KMS-11 (cell line): ENCODE measurements around the gene MYOZ1.

Source experiments
- H2AFZ ChIP-seq: fragments of 200-600 bp; sonication (generic); 2 replicates; pipeline ENCODE4 v1.6.1; 2016; ENCODE audit warnings: antibody characterized with exemption, mixed run types, low read depth
- H3K27ac ChIP-seq: fragments of 200-600 bp; sonication (generic); 2 replicates; pipeline ENCODE4 v1.6.1; 2016; ENCODE audit warnings: mild to moderate bottlenecking, mixed run types
- H3K27me3 ChIP-seq: fragments of 200-600 bp; sonication (generic); 2 replicates; pipeline ENCODE4 v1.6.1; 2017; ENCODE audit warnings: mild to moderate bottlenecking, low read depth, mixed run types, moderate library complexity; ENCODE audit not compliant: insufficient read depth
- H3K36me3 ChIP-seq: fragments of 200-600 bp; sonication (generic); 2 replicates; pipeline ENCODE4 v1.6.1; 2017; ENCODE audit warnings: mild to moderate bottlenecking, mixed run types; ENCODE audit not compliant: insufficient read depth
- H3K4me1 ChIP-seq: fragments of 200-600 bp; sonication (generic); 2 replicates; pipeline ENCODE4 v1.6.1; 2016; ENCODE audit warnings: mild to moderate bottlenecking, low read depth, mixed run types; ENCODE audit not compliant: poor library complexity, severe bottlenecking
- H3K4me2 ChIP-seq: fragments of 200-600 bp; sonication (generic); 2 replicates; pipeline ENCODE4 v1.7.0; 2016; ENCODE audit warnings: mild to moderate bottlenecking, mixed run types
- H3K4me3 ChIP-seq: fragments of 200-600 bp; sonication (generic); IDR thresholded peaks from 2 replicates; pipeline ENCODE4 v1.6.1; 2017; ENCODE audit warnings: low read depth, low read length, mixed read lengths; ENCODE audit not compliant: insufficient read depth
- H3K79me2 ChIP-seq: fragments of 200-600 bp; sonication (generic); 2 replicates; pipeline ENCODE4 v1.6.1; 2016; ENCODE audit warnings: low read depth, mixed run types; ENCODE audit not compliant: insufficient read depth
- H3K9ac ChIP-seq: fragments of 200-600 bp; sonication (generic); 2 replicates; pipeline ENCODE4 v1.6.1; 2016; ENCODE audit warnings: mild to moderate bottlenecking, mixed run types
- H4K20me1 ChIP-seq: fragments of 200-600 bp; sonication (generic); 2 replicates; pipeline ENCODE4 v1.6.1; 2016; ENCODE audit warnings: mild to moderate bottlenecking, mixed run types; ENCODE audit not compliant: insufficient read depth
- CTCF ChIP-seq: fragments of 200-600 bp; sonication (generic); conservative IDR thresholded peaks from 2 replicates; pipeline ENCODE4 v1.6.1; 2017; ENCODE audit warnings: low read depth, mild to moderate bottlenecking, antibody characterized with exemption, low read length, moderate library complexity, mixed read lengths

Gene MYOZ1

GRCh38 chr10:73635781-73636180, 5.5 kb downstream of the MYOZ1 start:
- Histone ChIP-seq H3K27me3 (no peaks in the 10 kb centered on the region), H3K4me1 (no peaks in the 10 kb centered on the region), H3K9ac (no peak overlapping the region), H3K79me2 (no peaks in the 10 kb centered on the region), H3K36me3 (no peaks in the 10 kb centered on the region), H3K4me3 (no peak overlapping the region), H4K20me1 (no peaks in the 10 kb centered on the region), H3K4me2 (no peak overlapping the region), H2AFZ (no peak overlapping the region), H3K27ac (no peak overlapping the region)
- TF ChIP-seq CTCF, result no peak

GRCh38 chr10:73634421-73634820, 6.9 kb downstream of the MYOZ1 start:
- Histone ChIP-seq H3K4me1 (no peaks in the 10 kb centered on the region), H3K79me2 (no peaks in the 10 kb centered on the region), H3K36me3 (no peaks in the 10 kb centered on the region), H3K27ac (no peak overlapping the region), H3K4me3 (no peak overlapping the region), H4K20me1 (no peaks in the 10 kb centered on the region), H3K4me2 (no peak overlapping the region), H2AFZ (no peak overlapping the region), H3K9ac (no peak overlapping the region), H3K27me3 (no peaks in the 10 kb centered on the region)
- TF ChIP-seq CTCF, result no peak

- H3K4me3 ChIP-seq, result no peak overlapping the region
- H3K36me3 ChIP-seq, result no peaks in the 10 kb centered on the region
- H4K20me1 ChIP-seq, result no peaks in the 10 kb centered on the region
- peaks cover 7% of the 10 kb centered on the region for H3K4me1 ChIP-seq
- no peak overlapping the region for H3K27ac ChIP-seq
- TF ChIP-seq CTCF, result no peak
- no peak overlapping the region for H3K4me2 ChIP-seq
- no peaks in the 10 kb centered on the region for H3K27me3 ChIP-seq
- peaks cover 13% of the 10 kb centered on the region for H3K79me2 ChIP-seq
- H3K9ac ChIP-seq, result no peak overlapping the region
- H2AFZ ChIP-seq, result no peak overlapping the region
Measured at GRCh38 chr10:73629165-73629564, 12.1 kb downstream of the MYOZ1 start.

GRCh38 chr10:73628405-73628804, 12.9 kb downstream of the MYOZ1 start:
- Histone ChIP-seq H3K36me3 (no peaks in the 10 kb centered on the region), H3K79me2 (peaks cover 13% of the 10 kb centered on the region), H4K20me1 (no peaks in the 10 kb centered on the region), H2AFZ (no peak overlapping the region), H3K4me2 (no peak overlapping the region), H3K4me1 (peaks cover 7% of the 10 kb centered on the region), H3K27ac (no peak overlapping the region), H3K27me3 (no peaks in the 10 kb centered on the region), H3K4me3 (no peak overlapping the region), H3K9ac (no peak overlapping the region)
- no peak for TF ChIP-seq CTCF

- Histone ChIP-seq H3K27ac (no peak overlapping the region), H2AFZ (no peak overlapping the region), H3K4me1 (peaks cover 7% of the 10 kb centered on the region), H3K36me3 (no peaks in the 10 kb centered on the region), H3K27me3 (no peaks in the 10 kb centered on the region), H3K4me3 (no peak overlapping the region), H3K9ac (no peak overlapping the region; the same call in 1 of the 2 replicates), H3K4me2 (no peak overlapping the region), H4K20me1 (no peaks in the 10 kb centered on the region), H3K79me2 (peaks cover 13% of the 10 kb centered on the region)
- no peak for TF ChIP-seq CTCF
Measured at GRCh38 chr10:73627300-73627699, 14.0 kb downstream of the MYOZ1 start.
